OCI-LY7 (cell line): ENCODE results near the gene CD63.

Experiments
- CTCF ChIP-seq: fragments of 200-600 bp; sonication (generic); conservative IDR thresholded peaks from 2 replicates; pipeline ENCODE4 v1.5.1; 2014; ENCODE audit warnings: mild to moderate bottlenecking, antibody characterized with exemption, low read length, moderate library complexity, mixed read lengths
- EZH2phosphoT487 ChIP-seq: fragments of 200-600 bp; sonication (generic); IDR thresholded peaks from 2 replicates; pipeline ENCODE4 v1.6.1; 2018; ENCODE audit warnings: low read depth, borderline replicate concordance, mild to moderate bottlenecking, mixed run types, antibody characterized with exemption, low read length, moderate library complexity, mixed read lengths

- no peak for TF ChIP-seq CTCF
- no peak for TF ChIP-seq EZH2phosphoT487
Measured at GRCh38 chr12:55723516-55724225, 5.1 kb downstream of the CD63 start.
